K562 (cell line): ENCODE measurements around the gene OCA2. TPM values are rescaled to one million over a fixed set of nuclear protein-coding genes. Genes with fewer than 3 reads are reported as not detected.

Experiments
- ATAC-seq: fragments of 200-7000 bp; cut with Tn5 transposase; 3 replicates; pipeline ENCODE4 v1.9.1; 2020; ENCODE audit warnings: moderate library complexity
- BruUV-seq: library from RNA; stranded (reverse); fragments of 400-500 nt; replicated peaks from 2 replicates; lab custom pipeline; 2021; lab: Mats Ljungman, UMichigan
- CTCF ChIA-PET: fragments of 300-600 bp; formaldehyde crosslinking; extraction: SDS; loops from one replicate; lab custom pipeline; 2021; ENCODE audit warnings: low intra/inter-chr PET ratio; lab: Yijun Ruan, JAX
- POLR2A ChIA-PET: fragments of 300-600, 350-650 bp; sonication (Branson Sonifier 250); formaldehyde crosslinking; extraction: SDS; loops from one replicate; lab custom pipeline; 2021; ENCODE audit warnings: antibody characterized with exemption, inconsistent platforms; lab: Yijun Ruan, JAX
- DNase-seq, 4 experiments: peaks; one replicate each; pipeline versions ENCODE4 v3.0.0 to v3.0.0-alpha.2; 2011 to 2018; ENCODE audit warnings: low spot score in 3 of 4, mixed read lengths in 3 of 4; ENCODE audit errors: extremely low read depth in 1 of 4
- FAIRE-seq: peaks from 2 replicates; lab custom pipeline; 2011; peaks lifted over from hg19 to GRCh38; lab: Jason Lieb, UNC
- H2AFZ ChIP-seq: 2 replicates; pipeline ENCODE4 v1.6.0; 2011; ENCODE audit warnings: low read depth, low read length, control low read depth, inconsistent platforms
- H3K27ac ChIP-seq: fragments of 200-600 bp; 3 replicates; pipeline ENCODE4 v1.8.0; 2011; ENCODE audit warnings: low read depth, mild to moderate bottlenecking, control low read depth, inconsistent platforms, low read length, moderate library complexity, mixed read lengths; ENCODE audit errors: extremely low read depth
- H3K27me3 ChIP-seq, 2 experiments: fragments of 300-600 bp in 1 of 2; 2 replicates in 1 of 2; 3 replicates in 1 of 2; pipeline versions ENCODE4 v1.6.0 to v1.8.0; 2011; ENCODE audit warnings: inconsistent platforms in 2 of 2, low read length in 2 of 2, mild to moderate bottlenecking in 1 of 2, mixed read lengths in 1 of 2, moderate library complexity in 1 of 2; ENCODE audit not compliant: control insufficient read depth in 2 of 2, insufficient read depth in 2 of 2
- H3K36me3 ChIP-seq: fragments of 300-600 bp; 3 replicates; pipeline ENCODE4 v1.8.0; 2011; ENCODE audit warnings: mild to moderate bottlenecking, low read length, inconsistent platforms; ENCODE audit not compliant: control insufficient read depth, insufficient read depth
- H3K4me1 ChIP-seq, 2 experiments: fragments of 200-600 bp in 1 of 2; replicated peaks in 1 of 2; 2 replicates in 1 of 2; 3 replicates in 1 of 2; pipeline versions ENCODE4 v1.5.1 to v1.8.0; 2011; ENCODE audit warnings: inconsistent platforms in 2 of 2, low read length in 2 of 2, mild to moderate bottlenecking in 1 of 2, mixed read lengths in 1 of 2, moderate library complexity in 1 of 2; ENCODE audit not compliant: control insufficient read depth in 2 of 2, insufficient read depth in 2 of 2
- H3K4me2 ChIP-seq: 2 replicates; pipeline ENCODE4 v1.6.1; 2011; ENCODE audit warnings: low read length, control low read depth, inconsistent platforms, mixed read lengths; ENCODE audit not compliant: insufficient read depth
- H3K4me3 ChIP-seq: fragments of 200-600 bp; sonication (generic), shearing (Covaris generic); 2 replicates; pipeline ENCODE4 v1.5.1; 2016; ENCODE audit warnings: control low read depth, inconsistent platforms
- H3K79me2 ChIP-seq: fragments of 200-600 bp; 3 replicates; pipeline ENCODE4 v1.8.0; 2011; ENCODE audit warnings: low read length, inconsistent platforms; ENCODE audit not compliant: control insufficient read depth, insufficient read depth
- H3K9ac ChIP-seq, 2 experiments: 2 replicates each; pipeline versions ENCODE4 v1.6.0 to v1.6.1; 2011; ENCODE audit warnings: low read depth in 2 of 2, low read length in 2 of 2, control low read depth in 1 of 2, inconsistent platforms in 1 of 2, mild to moderate bottlenecking in 1 of 2, mixed read lengths in 1 of 2; ENCODE audit not compliant: insufficient read depth in 1 of 2
- H3K9me1 ChIP-seq: one replicate; pipeline ENCODE4 v1.6.0; 2011; ENCODE audit warnings: inconsistent platforms, mild to moderate bottlenecking, low read length, moderate library complexity; ENCODE audit not compliant: control insufficient read depth, insufficient read depth
- H3K9me3 ChIP-seq: replicated peaks from 2 replicates; pipeline ENCODE4 v1.5.1; 2011; ENCODE audit warnings: low read depth, low read length, inconsistent platforms; ENCODE audit not compliant: control insufficient read depth, insufficient read depth
- H4K20me1 ChIP-seq: replicated peaks from 2 replicates; pipeline ENCODE4 v1.6.1; 2011; ENCODE audit warnings: low read length, inconsistent platforms, mixed read lengths; ENCODE audit not compliant: control insufficient read depth, insufficient read depth
- CBX3 ChIP-seq, 2 experiments: IDR thresholded peaks; 1 replicate in 1 of 2; 2 replicates in 1 of 2; pipeline ENCODE4 v1.6.1; 2012; ENCODE audit warnings: inconsistent platforms in 2 of 2, low read length in 2 of 2, borderline replicate concordance in 1 of 2, control low read depth in 1 of 2
- FOXJ3 ChIP-seq: sonication (generic); formaldehyde crosslinking; IDR thresholded peaks from 2 replicates; pipeline ENCODE4 v1.4.0; 2020; ENCODE audit warnings: mild to moderate bottlenecking, missing genetic modification reagents
- GTF2E2 ChIP-seq: fragments of 200-800 bp; sonication (Bioruptor generic); IDR thresholded peaks from 2 replicates; pipeline ENCODE4 v1.6.1; 2016; ENCODE audit warnings: missing genetic modification characterization, missing compliant biosample characterization
- HMG20B ChIP-seq: fragments of 250-450 bp; sonication (Bioruptor Pico); IDR thresholded peaks from 2 replicates; pipeline ENCODE4 v1.5.0; 2021; ENCODE audit warnings: mild to moderate bottlenecking
- MTA3 ChIP-seq: fragments of 450-650 bp; formaldehyde crosslinking; IDR thresholded peaks from 2 replicates; pipeline ENCODE4 v1.6.1; 2017; ENCODE audit warnings: mild to moderate bottlenecking, borderline replicate concordance
- NCOA2 ChIP-seq, 2 experiments: fragments of 450-650 bp; IDR thresholded peaks; 2 replicates each; pipeline ENCODE4 v1.6.1; 2018; ENCODE audit warnings: mild to moderate bottlenecking in 2 of 2, moderate library complexity in 1 of 2; ENCODE audit not compliant: partially characterized antibody in 2 of 2
- SMAD4 ChIP-seq: fragments of 250-450 bp; sonication (Bioruptor Pico); conservative IDR thresholded peaks from 2 replicates; pipeline ENCODE4 v1.8.0; 2021; ENCODE audit warnings: inconsistent platforms, mild to moderate bottlenecking, moderate library complexity
- ZBTB1 ChIP-seq: sonication (generic); formaldehyde crosslinking; IDR thresholded peaks from 2 replicates; pipeline ENCODE4 v1.8.1; 2023; ENCODE audit warnings: missing genetic modification reagents, low read depth, mild to moderate bottlenecking, borderline replicate concordance
- ZBTB17 ChIP-seq: fragments of 450-650 bp; formaldehyde crosslinking; IDR thresholded peaks from 2 replicates; pipeline ENCODE4 v1.4.0; 2020; ENCODE audit warnings: mild to moderate bottlenecking
- ZNF134 ChIP-seq: fragments of 250-450 bp; sonication (Bioruptor Pico); conservative IDR thresholded peaks from 2 replicates; pipeline ENCODE4 v1.4.0; 2020
- WGBS: fragments of 100-300 bp; shearing (Covaris generic); methylation state at CpG from one replicate; pipeline ENCODE4 v1.1.6; 2016; ENCODE audit warnings: low coverage, mixed read lengths; ENCODE audit not compliant: insufficient coverage; ENCODE audit errors: missing lambda C conversion rate; 5-methylcytosine and 5-hydroxymethylcytosine counted together
- in situ Hi-C: fragments of 300-500 bp; cut with MboI; formaldehyde crosslinking; loops from 4 replicates; pipeline ENCODE4 v1.15.0; 2018; ENCODE audit warnings: inconsistent platforms, mixed read lengths
- intact Hi-C: fragments of 100-400 bp; cut with micrococcal nuclease; formaldehyde crosslinking; loops from 2 replicates; pipeline ENCODE4 v1.14.2; 2022
- polyA plus RNA-seq, 8 experiments: library from polyadenylated mRNA; depleted of rRNA in 4 of 8; stranded (reverse) in 5 of 8; unstranded in 3 of 8; fragments of >200 nt; fragmentation: Nextera tagmentation in 2 of 8; fragmentation: Illumina TruSeq in 1 of 8; extraction: Ambion mirVana in 2 of 8; extraction: Trizol in 1 of 8; gene quantifications; 2 replicates each; pipeline versions ENCODE4 v1.2.1 to v1.2.3, GENCODE V29; 2011 to 2014; ENCODE audit warnings: inconsistent platforms in 1 of 8, missing spikeins in 1 of 8
- total RNA-seq, 7 experiments: library from RNA; depleted of rRNA in 6 of 7; stranded (reverse); fragments of >200 nt in 6 of 7; fragmentation: Illumina TruSeq in 2 of 7; extraction: Trizol in 2 of 7; gene quantifications; 2 replicates each; pipeline versions ENCODE4 v1.2.1 to v1.2.3, GENCODE V29; 2011 to 2021; ENCODE audit warnings: low replicate concordance in 1 of 7
- TF ChIP-seq, protein P1 (sequence below): fragments of 450-650 bp; IDR thresholded peaks from 2 replicates; pipeline ENCODE4 v1.6.1; 2016; ENCODE audit warnings: mild to moderate bottlenecking

Gene OCA2
- total and polyA plus RNA-seq, 9 of the 15 experiments (the other 6 are each of a cell fraction or from before 2014, with no cell fraction given): 0.07 to 0.59 (median 0.17) TPM; not detected in 1

DNA sequence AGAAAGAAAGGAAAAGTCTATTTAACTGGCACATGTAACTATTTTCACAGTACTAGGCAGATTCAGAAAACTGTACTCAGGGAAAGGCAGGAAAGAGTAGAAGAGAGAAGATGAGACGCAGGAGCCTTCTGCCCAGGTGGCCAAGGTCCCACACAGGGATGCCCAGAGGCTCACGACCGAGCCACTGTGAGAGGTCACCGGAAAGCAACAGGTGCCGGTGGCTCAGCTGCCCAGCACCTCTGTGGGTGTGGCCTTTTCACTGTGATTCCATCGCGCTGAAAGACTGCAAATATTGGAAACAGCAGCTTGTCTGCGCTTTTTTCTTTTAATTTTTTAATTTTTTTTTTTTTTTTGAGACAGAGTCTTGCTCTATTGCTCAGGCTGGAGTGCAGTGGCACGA, 226.8 kb downstream of the OCA2 start:
- ATAC-seq: no peak
- Histone ChIP-seq H3K4me2 (no peak overlapping the region), H4K20me1 (no peaks in the 10 kb centered on the region; the same call in 1 of the 2 replicates), H3K9ac (no peak overlapping the region), H3K27me3 (peaks cover 0 to 30% of the 10 kb centered on the region in 2 experiments; a peak in 3 of 5 replicates), H3K27ac (no peak overlapping the region), H2AFZ (no peak overlapping the region), H3K36me3 (no peaks in the 10 kb centered on the region), H3K79me2 (no peaks in the 10 kb centered on the region), H3K9me1 (no peaks in the 10 kb centered on the region), H3K9me3 (no peaks in the 10 kb centered on the region), H3K4me3 (no peak overlapping the region), H3K4me1 (no peaks in the 10 kb centered on the region)
- ChIA-PET POLR2A (no interaction called here), CTCF (no interaction called here)
- 4% methylated on average over 9 of the region's 9 CpGs for WGBS
- FAIRE-seq: no peak
- intact Hi-C loops: no loop called here
- in situ Hi-C loops: no loop called here
- no peak for DNase-seq
- TF ChIP-seq FOXJ3 (CRISPR knock-in tag) (no peak), SMAD4 (CRISPR knock-in tag) (no peak), CBX3 (IDR thresholded peaks at IDR 0.05; ENCODE audit: borderline replicate concordance in 1 of 2, low read length in 2 of 2) (no peak), HMG20B (CRISPR knock-in tag) (no peak), GTF2E2 (tag) (no peak), ZNF134 (CRISPR knock-in tag) (no peak), MTA3 (no peak), ZBTB17 (CRISPR knock-in tag) (no peak), ZBTB1 (CRISPR knock-in tag) (no peak), NCOA2 (IDR thresholded peaks at IDR 0.05; ENCODE audit: partially characterized antibody in 2 of 2) (no peak)
- TF ChIP-seq, protein P1, sequence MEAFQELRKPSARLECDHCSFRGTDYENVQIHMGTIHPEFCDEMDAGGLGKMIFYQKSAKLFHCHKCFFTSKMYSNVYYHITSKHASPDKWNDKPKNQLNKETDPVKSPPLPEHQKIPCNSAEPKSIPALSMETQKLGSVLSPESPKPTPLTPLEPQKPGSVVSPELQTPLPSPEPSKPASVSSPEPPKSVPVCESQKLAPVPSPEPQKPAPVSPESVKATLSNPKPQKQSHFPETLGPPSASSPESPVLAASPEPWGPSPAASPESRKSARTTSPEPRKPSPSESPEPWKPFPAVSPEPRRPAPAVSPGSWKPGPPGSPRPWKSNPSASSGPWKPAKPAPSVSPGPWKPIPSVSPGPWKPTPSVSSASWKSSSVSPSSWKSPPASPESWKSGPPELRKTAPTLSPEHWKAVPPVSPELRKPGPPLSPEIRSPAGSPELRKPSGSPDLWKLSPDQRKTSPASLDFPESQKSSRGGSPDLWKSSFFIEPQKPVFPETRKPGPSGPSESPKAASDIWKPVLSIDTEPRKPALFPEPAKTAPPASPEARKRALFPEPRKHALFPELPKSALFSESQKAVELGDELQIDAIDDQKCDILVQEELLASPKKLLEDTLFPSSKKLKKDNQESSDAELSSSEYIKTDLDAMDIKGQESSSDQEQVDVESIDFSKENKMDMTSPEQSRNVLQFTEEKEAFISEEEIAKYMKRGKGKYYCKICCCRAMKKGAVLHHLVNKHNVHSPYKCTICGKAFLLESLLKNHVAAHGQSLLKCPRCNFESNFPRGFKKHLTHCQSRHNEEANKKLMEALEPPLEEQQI: no peak
- BruUV-seq: no TSS peak
